Cortex of kidney (tissue), 1 donor: ENCODE data around the gene FTO.
"Not testable (repeated sequence)": the region's sequence is repeated elsewhere in the genome, so short reads cannot be mapped to it uniquely, and the experiment has no call there.

Source experiments
- DNase-seq: peaks from one replicate; lab custom pipeline; 2025; lab: John Stamatoyannopoulos, UW

Gene FTO

GRCh38 chr16:54178478-54178976, 474.6 kb downstream of the FTO start:
- DNase-seq = no peak

GRCh38 chr16:54180421-54181359, 476.7 kb downstream of the FTO start:
- no peak for DNase-seq

- not testable (repeated sequence) for DNase-seq
Measured at GRCh38 chr16:54181683-54182329, 477.9 kb downstream of the FTO start.

GRCh38 chr16:54185045-54185444, 481.1 kb downstream of the FTO start:
- no peak for DNase-seq

- DNase-seq = no peak
Measured at GRCh38 chr16:54191163-54191562, 487.2 kb downstream of the FTO start.

GRCh38 chr16:54191592-54191991, 487.6 kb downstream of the FTO start:
- DNase-seq = no peak

- no peak for DNase-seq
Measured at GRCh38 chr16:54193013-54193664, 489.2 kb downstream of the FTO start.

GRCh38 chr16:54193665-54194333, 489.8 kb downstream of the FTO start:
- DNase-seq = no peak

- no peak for DNase-seq
Measured at GRCh38 chr16:54194334-54194743, 490.4 kb downstream of the FTO start.

GRCh38 chr16:54197758-54198157, 493.8 kb downstream of the FTO start:
- no peak for DNase-seq

GRCh38 chr16:54199487-54200160, 495.7 kb downstream of the FTO start:
- no peak for DNase-seq

- DNase-seq = no peak
Measured at GRCh38 chr16:54200161-54200534, 496.2 kb downstream of the FTO start.

GRCh38 chr16:54200720-54201119, 496.8 kb downstream of the FTO start:
- no peak for DNase-seq

- no peak for DNase-seq
Measured at GRCh38 chr16:54201200-54201599, 497.2 kb downstream of the FTO start.
